HG03064 (cell line): ENCODE results near the gene SLC9A5.

Experiments
- ATAC-seq: cut with Tn5 transposase; IDR thresholded peaks from one replicate; pipeline ENCODE4 v1.9.1; 2021; ENCODE audit warnings: low read depth; ENCODE audit not compliant: unreplicated experiment

SLC9A5 gene

GRCh38 chr16:67255553-67256221 lies 6.9 kb downstream of the SLC9A5 start:
- no peak for ATAC-seq

DNA sequence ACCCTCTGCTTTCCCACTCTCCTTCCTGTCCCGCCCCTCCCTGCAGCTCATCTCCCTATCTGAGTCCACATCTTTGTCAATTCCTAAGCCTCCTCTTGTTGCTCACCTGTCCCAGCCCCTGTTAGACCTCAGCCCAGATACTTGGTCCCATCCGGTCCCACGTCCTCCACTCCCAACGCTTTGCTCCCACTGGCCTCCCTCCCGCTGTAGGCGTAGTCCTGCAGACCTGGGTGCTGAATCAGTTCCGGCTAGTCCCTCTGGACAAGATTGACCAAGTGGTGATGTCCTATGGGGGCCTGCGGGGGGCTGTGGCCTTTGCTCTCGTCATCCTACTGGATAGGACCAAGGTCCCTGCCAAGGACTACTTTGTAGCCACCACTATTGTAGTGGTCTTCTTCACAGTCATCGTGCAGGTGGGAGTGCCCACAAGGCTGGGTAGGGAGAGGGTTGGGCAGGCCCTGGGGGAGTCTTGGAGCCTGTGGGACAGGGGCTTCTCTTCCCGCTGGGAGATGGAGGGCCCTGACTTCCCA lies 8.0 kb downstream of the SLC9A5 start:
- no peak for ATAC-seq

DNA sequence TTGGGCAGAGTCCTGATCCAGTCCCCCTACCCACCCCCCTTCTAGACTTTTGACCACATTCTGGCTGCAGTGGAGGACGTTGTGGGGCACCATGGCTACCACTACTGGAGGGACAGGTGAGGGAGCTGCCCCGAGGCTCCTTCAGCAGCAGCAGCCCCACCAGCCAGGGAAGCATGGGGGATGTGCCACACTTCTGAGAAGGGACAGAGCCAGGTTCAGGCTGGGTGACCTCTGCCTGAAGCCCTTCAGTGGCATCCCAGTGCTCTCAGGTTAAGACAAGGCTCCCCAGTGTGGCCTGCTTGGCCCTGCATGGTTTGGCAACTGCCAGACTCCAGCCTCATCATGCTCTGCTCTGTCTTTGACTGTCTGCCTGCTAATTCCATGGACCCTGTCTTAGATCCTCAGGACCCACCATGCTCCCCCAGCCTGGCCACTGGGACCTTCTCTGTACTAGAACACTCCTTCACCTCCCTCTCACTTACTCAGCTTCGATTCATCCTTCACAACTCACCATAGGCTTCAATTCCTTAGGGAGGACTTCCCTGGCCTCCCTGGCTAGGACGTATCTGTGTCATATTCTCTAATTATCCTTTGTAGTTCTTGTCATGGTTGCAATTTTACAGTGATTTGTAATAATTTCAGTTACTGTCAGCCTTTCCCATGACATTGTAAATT lies 8.8 kb downstream of the SLC9A5 start:
- ATAC-seq, result no peak

DNA sequence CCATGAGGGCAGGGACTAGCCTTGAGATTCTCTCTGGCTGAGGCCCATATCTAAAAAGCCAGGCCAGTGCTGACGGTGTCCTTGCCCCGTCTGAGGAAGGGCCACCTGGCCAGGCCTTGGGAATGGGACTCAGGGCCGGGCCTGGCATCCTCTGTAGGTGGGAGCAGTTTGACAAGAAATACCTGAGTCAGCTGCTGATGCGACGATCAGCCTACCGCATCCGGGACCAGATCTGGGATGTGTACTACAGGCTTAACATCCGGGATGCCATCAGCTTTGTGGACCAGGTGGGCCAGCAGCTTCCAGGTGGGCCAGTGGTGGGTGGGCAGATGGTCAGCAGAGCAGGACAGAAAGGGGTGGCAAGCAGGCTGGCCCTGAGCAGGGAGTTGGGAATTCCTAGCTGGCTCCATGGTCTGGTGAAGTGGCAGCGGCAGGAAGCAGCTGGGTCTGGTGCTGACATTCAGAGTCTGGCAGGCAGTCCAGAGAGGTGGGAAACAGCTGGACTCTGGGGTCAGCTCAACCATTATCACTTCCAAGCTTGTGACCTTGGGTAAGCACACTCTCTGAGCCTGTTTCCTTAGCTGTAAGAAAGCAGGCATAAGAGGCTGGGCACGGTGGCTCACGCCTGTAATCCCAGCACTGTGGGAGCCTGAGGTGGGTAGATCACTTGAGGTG lies 9.5 kb downstream of the SLC9A5 start:
- ATAC-seq, result no peak

GRCh38 chr16:67259705-67260104 lies 10.9 kb downstream of the SLC9A5 start:
- ATAC-seq, result no peak

- ATAC-seq, result no peak
Measured at GRCh38 chr16:67260426-67261063, 11.8 kb downstream of the SLC9A5 start.

- ATAC-seq, result no peak
Measured at GRCh38 chr16:67263201-67263600, 14.4 kb downstream of the SLC9A5 start.

DNA sequence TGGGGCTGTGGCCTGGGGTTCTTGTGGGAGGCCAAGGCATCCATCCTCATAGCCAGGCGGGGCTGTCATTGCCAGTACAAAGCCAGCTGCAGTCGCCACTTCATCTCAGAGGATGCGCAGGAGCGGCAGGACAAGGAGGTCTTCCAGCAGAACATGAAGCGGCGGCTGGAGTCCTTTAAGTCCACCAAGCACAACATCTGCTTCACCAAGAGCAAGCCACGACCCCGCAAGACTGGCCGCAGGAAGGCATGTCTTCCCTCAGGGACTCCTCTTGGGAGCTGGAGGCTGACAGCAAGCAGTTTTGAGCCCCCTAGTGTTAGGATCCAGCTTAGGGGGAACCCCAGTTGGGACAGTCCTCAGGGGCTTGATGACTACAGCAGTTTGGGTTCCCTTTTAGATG lies 15.5 kb downstream of the SLC9A5 start:
- ATAC-seq, result no peak

DNA sequence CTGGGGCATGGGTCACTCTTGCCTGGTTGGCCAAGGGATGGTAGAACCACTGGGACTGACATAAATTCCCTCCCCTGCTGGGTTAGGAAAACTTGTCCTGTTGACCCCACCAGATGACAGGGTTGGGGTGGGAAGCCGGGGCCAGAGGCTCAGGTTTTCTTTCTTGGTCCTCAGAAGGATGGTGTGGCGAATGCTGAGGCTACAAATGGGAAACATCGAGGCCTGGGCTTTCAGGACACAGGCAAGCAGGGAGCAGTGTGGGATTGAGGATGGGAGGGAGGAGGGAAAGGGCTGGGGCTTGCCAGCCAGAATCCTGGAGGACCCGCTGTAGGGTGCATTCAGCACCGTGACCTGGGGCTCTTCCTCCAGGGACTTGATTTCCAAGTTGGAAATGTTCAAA lies 16.1 kb downstream of the SLC9A5 start:
- ATAC-seq, result no peak

- ATAC-seq, result no peak
Measured at GRCh38 chr16:67265834-67266233, 17.1 kb downstream of the SLC9A5 start.

GRCh38 chr16:67268136-67268579 lies 19.4 kb downstream of the SLC9A5 start:
- ATAC-seq, result no peak

- no peak for ATAC-seq
Measured at GRCh38 chr16:67269766-67270165, 21.0 kb downstream of the SLC9A5 start.

DNA sequence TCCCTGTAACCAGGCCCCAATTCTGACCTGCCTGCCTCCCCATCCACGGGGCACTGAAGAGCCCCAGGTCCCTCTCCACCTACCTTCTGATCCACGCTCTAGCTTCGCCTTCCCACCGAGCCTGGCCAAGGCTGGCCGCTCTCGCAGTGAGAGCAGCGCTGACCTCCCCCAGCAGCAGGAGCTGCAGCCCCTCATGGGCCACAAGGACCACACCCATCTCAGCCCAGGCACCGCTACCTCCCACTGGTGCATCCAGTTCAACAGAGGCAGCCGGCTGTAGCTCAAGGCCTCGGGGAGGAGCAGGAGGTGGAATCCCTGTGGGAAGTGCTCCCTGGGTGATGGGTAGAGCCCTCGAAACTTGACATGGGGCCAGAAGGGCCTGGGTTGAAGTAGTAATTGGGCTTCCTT lies 22.2 kb downstream of the SLC9A5 start:
- no peak for ATAC-seq

GRCh38 chr16:67271446-67271845 lies 22.7 kb downstream of the SLC9A5 start:
- ATAC-seq, result no peak

DNA sequence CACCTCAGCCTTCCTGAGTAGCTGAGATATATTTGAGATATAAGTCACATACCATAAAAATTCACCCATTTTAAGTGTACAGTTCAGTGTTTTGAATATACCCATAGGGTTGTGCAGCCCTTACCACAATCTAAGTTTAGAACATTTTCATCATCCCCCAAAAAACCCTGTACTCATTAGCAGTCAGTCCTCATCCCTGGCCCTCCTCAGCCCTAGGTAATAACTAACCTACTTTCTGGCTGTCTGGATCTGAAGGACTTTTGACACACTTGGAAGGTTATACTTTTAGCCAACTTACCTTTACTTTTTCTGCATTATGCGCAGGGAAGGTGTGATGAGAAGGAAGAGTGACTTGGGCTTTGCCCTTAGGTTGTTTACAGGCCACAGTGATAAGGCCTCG lies 26.5 kb downstream of the SLC9A5 start:
- no peak for ATAC-seq

DNA sequence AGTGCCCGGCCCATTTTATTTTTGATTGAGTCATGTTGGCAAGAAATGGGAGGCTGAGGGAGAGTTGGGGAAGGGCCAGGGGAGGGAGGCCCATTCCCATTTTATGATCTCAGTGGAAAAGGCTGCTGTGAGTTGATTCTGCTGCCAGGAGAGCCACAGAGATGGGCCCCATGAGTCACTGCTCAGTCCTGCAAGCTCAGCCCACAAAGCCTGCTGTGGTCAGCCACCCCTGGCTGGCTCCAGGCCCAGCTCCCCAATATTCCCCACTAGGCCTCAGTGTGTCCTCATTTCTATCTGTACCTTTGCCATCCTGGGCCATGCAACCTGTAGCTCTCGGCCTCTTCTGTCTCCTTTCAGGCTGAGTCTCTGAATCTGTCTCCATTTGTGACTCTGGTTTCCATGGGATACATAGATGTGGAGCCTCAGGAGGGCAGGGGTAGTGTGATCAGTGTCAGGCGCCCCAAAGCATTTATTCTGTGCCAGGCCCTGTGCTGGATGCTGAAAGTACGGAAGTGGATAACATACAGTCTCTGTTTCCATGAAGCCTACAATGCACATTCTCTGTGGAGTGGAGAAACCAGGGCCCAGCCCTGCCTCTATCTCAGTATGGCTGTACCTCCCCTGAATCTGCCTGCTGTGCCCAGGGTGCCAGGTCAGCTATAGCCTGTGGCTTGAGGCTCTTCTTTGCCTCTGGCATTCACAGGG lies 28.7 kb downstream of the SLC9A5 start:
- no peak for ATAC-seq

GRCh38 chr16:67277999-67278772 lies 29.4 kb downstream of the SLC9A5 start:
- no peak for ATAC-seq

- ATAC-seq, result peak; percentile 42
Measured at GRCh38 chr16:67278773-67279295, 30.1 kb downstream of the SLC9A5 start.

- peak; percentile 79 for ATAC-seq
Measured at GRCh38 chr16:67279296-67280089, 30.7 kb downstream of the SLC9A5 start, which contains the start of gene PLEKHG4. PLEKHG4 (plus strand) TSS chr16:67279532; CDS start chr16:67280045, 513 bp downstream.
